Progenitor cell of endocrine pancreas (in vitro differentiated cells): ENCODE results near the gene MAGEL2. TPM values are rescaled to one million over a fixed set of nuclear protein-coding genes. Genes with fewer than 3 reads are reported as not detected.

Source experiments
- DNase-seq: peaks from one replicate; pipeline ENCODE4 v3.0.0; 2021; ENCODE audit warnings: low spot score; ENCODE audit not compliant: unreplicated experiment
- H3K27ac Mint-ChIP-seq: 2 replicates; pipeline ENCODE4 v1.8.0; 2021; ENCODE audit warnings: mild to moderate bottlenecking, moderate library complexity, mixed read lengths
- H3K27me3 Mint-ChIP-seq: 2 replicates; pipeline ENCODE4 v1.8.0; 2021; ENCODE audit warnings: mixed read lengths
- H3K36me3 Mint-ChIP-seq: 2 replicates; pipeline ENCODE4 v1.8.0; 2022; ENCODE audit warnings: mixed read lengths; ENCODE audit not compliant: insufficient read depth
- H3K4me1 Mint-ChIP-seq: 2 replicates; pipeline ENCODE4 v1.8.0; 2021; ENCODE audit warnings: low read depth, mixed read lengths
- H3K4me3 Mint-ChIP-seq: 2 replicates; pipeline ENCODE4 v1.8.0; 2021; ENCODE audit warnings: low read depth, mild to moderate bottlenecking, moderate library complexity, mixed read lengths
- H3K9me3 Mint-ChIP-seq: 2 replicates; pipeline ENCODE4 v1.8.0; 2021; ENCODE audit warnings: low read depth, mixed read lengths
- CTCF ChIP-seq: fragments of 200-600 bp; sonication (generic); IDR thresholded peaks from one replicate; pipeline ENCODE4 v1.5.0; 2021; ENCODE audit warnings: antibody characterized with exemption, mild to moderate bottlenecking; ENCODE audit not compliant: unreplicated experiment
- long read RNA-seq: library from polyadenylated mRNA; unstranded; transcript quantifications from one replicate; pipeline ENCODE4 v2.0.0, GENCODE V29; 2020
- total RNA-seq: library from RNA; stranded (reverse); gene quantifications from 2 replicates; pipeline ENCODE4 v1.2.1, GENCODE V29; 2021

Gene MAGEL2
- 14.3 and 16.1 TPM in 2 replicates for total RNA-seq
- long read RNA-seq, full-length matches to known transcripts, result 5 of 5 reads
- long read RNA-seq, partial matches to known transcripts, result 0 of 5 reads
- long read RNA-seq, other reads (novel, unspliced or antisense), result 0 of 5 reads

GRCh38 chr15:23647421-23648370 lies at the start of gene MAGEL2:
TSS of gene MAGEL2 (minus strand) at chr15:23647867. CDS start at chr15:23647742, 125 bp downstream.
- peaks cover 6% of the 10 kb centered on the region for H3K9me3 Mint-ChIP-seq
- H3K4me1 Mint-ChIP-seq, result peaks cover 10% of the 10 kb centered on the region
- no peaks in the 10 kb centered on the region for H3K27me3 Mint-ChIP-seq
- TF ChIP-seq CTCF, result no peak
- H3K36me3 Mint-ChIP-seq, result peaks cover 2% of the 10 kb centered on the region
- DNase-seq, result no peak
- peak within 1 kb of the TSS; percentile 87 for H3K27ac Mint-ChIP-seq
- peak within 1 kb of the TSS; percentile 74 for H3K4me3 Mint-ChIP-seq

- H3K27me3 Mint-ChIP-seq, result no peaks in the 10 kb centered on the region
- no peaks in the 10 kb centered on the region for H3K36me3 Mint-ChIP-seq
- DNase-seq, result no peak
- TF ChIP-seq CTCF, result no peak
- no peak overlapping the region for H3K4me3 Mint-ChIP-seq
- H3K27ac Mint-ChIP-seq, result no peak overlapping the region
- H3K4me1 Mint-ChIP-seq, result peaks cover 1% of the 10 kb centered on the region
- peaks cover 20% of the 10 kb centered on the region for H3K9me3 Mint-ChIP-seq
Observed at GRCh38 chr15:23695282-23695681, 47.6 kb upstream of the MAGEL2 start.

GRCh38 chr15:23694592-23694991 lies 46.9 kb upstream of the MAGEL2 start:
- Mint-ChIP-seq H3K27ac (no peak overlapping the region), H3K27me3 (no peaks in the 10 kb centered on the region), H3K9me3 (peaks cover 24% of the 10 kb centered on the region), H3K4me1 (peaks cover 7% of the 10 kb centered on the region), H3K36me3 (no peaks in the 10 kb centered on the region), H3K4me3 (no peak overlapping the region)
- no peak for DNase-seq
- TF ChIP-seq CTCF, result no peak

- peaks cover 19% of the 10 kb centered on the region for H3K9me3 Mint-ChIP-seq
- no peaks in the 10 kb centered on the region for H3K27me3 Mint-ChIP-seq
- peak overlapping the region; percentile 14 for H3K27ac Mint-ChIP-seq
- peaks cover 3% of the 10 kb centered on the region for H3K36me3 Mint-ChIP-seq
- no peak for TF ChIP-seq CTCF
- DNase-seq, result peak; percentile 36
- peaks cover 13% of the 10 kb centered on the region for H3K4me1 Mint-ChIP-seq
- no peak overlapping the region for H3K4me3 Mint-ChIP-seq
Observed at GRCh38 chr15:23690450-23690852, 42.8 kb upstream of the MAGEL2 start.

GRCh38 chr15:23690015-23690414 lies 42.3 kb upstream of the MAGEL2 start:
- no peak overlapping the region for H3K27ac Mint-ChIP-seq
- TF ChIP-seq CTCF, result no peak
- no peaks in the 10 kb centered on the region for H3K27me3 Mint-ChIP-seq
- H3K4me3 Mint-ChIP-seq, result no peak overlapping the region
- peaks cover 3% of the 10 kb centered on the region for H3K36me3 Mint-ChIP-seq
- H3K9me3 Mint-ChIP-seq, result peaks cover 15% of the 10 kb centered on the region
- DNase-seq, result no peak
- peaks cover 13% of the 10 kb centered on the region for H3K4me1 Mint-ChIP-seq
